Measurements from ENCODE around the gene LAMA4. TPM values are rescaled to one million over a fixed set of nuclear protein-coding genes. Genes with fewer than 3 reads are reported as not detected.

The LAMA4 gene
- total RNA-seq, 1 experiment from 2014 or later = 11.9 TPM

GRCh38 chr6:112144145-112144926 lies 110.0 kb downstream of the LAMA4 start:
- DNase-seq (ENCODE audit: low read depth, low spot score) (no peak), ATAC-seq (peak; percentile 48; the same call in 1 of the 2 replicates)
- Histone ChIP-seq H3K27me3 (ENCODE audit: control insufficient read depth, insufficient read depth, low read length) (no peaks in the 10 kb centered on the region), H3K36me3 (ENCODE audit: control insufficient read depth, insufficient read depth, low read length) (no peaks in the 10 kb centered on the region), H3K9me3 (ENCODE audit: control insufficient read depth, insufficient read depth, low read depth, low read length) (no peaks in the 10 kb centered on the region), H3K27ac (ENCODE audit: low read length) (no peak overlapping the region), H3K4me1 (ENCODE audit: control insufficient read depth, insufficient read depth, low read length) (no peaks in the 10 kb centered on the region), H3K4me3 (ENCODE audit: low read depth in 2 of 2, low read length in 2 of 2) (0 out of 4 replicates have a peak overlapping the region, but pooled peaks of 1 of the 2 experiments have one; percentile 11)
- TF ChIP-seq CTCF (IDR thresholded peaks at IDR 0.05) (no peak), SIN3A (IDR thresholded peaks at IDR 0.05; ENCODE audit: borderline replicate concordance, insufficient read depth, low read depth, low read length) (no peak), TCF7L2 (IDR thresholded peaks at IDR 0.05; ENCODE audit: low read depth, low read length) (no peak), POLR2AphosphoS5 (IDR thresholded peaks at IDR 0.05; ENCODE audit: low read depth, low read length) (no peak)
- TF ChIP-seq, protein P1, sequence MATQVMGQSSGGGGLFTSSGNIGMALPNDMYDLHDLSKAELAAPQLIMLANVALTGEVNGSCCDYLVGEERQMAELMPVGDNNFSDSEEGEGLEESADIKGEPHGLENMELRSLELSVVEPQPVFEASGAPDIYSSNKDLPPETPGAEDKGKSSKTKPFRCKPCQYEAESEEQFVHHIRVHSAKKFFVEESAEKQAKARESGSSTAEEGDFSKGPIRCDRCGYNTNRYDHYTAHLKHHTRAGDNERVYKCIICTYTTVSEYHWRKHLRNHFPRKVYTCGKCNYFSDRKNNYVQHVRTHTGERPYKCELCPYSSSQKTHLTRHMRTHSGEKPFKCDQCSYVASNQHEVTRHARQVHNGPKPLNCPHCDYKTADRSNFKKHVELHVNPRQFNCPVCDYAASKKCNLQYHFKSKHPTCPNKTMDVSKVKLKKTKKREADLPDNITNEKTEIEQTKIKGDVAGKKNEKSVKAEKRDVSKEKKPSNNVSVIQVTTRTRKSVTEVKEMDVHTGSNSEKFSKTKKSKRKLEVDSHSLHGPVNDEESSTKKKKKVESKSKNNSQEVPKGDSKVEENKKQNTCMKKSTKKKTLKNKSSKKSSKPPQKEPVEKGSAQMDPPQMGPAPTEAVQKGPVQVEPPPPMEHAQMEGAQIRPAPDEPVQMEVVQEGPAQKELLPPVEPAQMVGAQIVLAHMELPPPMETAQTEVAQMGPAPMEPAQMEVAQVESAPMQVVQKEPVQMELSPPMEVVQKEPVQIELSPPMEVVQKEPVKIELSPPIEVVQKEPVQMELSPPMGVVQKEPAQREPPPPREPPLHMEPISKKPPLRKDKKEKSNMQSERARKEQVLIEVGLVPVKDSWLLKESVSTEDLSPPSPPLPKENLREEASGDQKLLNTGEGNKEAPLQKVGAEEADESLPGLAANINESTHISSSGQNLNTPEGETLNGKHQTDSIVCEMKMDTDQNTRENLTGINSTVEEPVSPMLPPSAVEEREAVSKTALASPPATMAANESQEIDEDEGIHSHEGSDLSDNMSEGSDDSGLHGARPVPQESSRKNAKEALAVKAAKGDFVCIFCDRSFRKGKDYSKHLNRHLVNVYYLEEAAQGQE (IDR thresholded peaks at IDR 0.05; ENCODE audit: insufficient read depth in 1 of 2, low read depth in 2 of 2, low read length in 1 of 2) = no peak
- ChIA-PET CTCF (interaction anchor here (1.2 kb wide), 1 partner anchor 19 kb away, joined by 7 read pairs; no protein-coding TSS in a partner anchor), POLR2A (interaction anchor here (0.5 kb wide), 1 partner anchor 57 kb away, joined by 3 read pairs; the partner anchor contains the start of genes FAM229B and TUBE1)
- in situ Hi-C loops (cut with HindIII; ENCODE audit: low pct_unique_long_range_greater_than_20kb, low sequenced_read_pairs) (no loop called here), intact Hi-C loops (cut with micrococcal nuclease; ENCODE audit: unreplicated experiment) (no loop called here)
- BruUV-seq (replicated peaks) = no TSS peak

DNA sequence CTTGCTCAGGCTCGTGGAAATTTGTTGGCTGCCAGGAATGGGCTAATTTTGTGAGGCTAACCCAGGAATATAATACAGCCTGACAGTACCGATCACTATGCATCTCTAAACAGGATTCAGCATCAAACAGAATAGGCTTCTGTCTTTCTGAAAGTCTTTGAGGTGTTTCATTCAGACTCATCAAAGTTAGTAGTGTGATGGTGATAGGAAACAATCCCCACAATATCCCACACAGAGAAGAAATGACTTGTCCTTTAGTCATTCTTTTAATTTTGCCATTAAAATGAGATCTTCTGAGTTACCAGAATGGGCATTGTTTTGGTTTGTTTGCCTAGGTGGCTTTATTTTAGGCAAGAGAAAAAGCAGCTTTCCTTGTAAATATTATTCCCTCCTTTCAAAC lies 112.7 kb downstream of the LAMA4 start:
- H3K9me3 ChIP-seq (ENCODE audit: control insufficient read depth, insufficient read depth, low read depth, low read length) = no peaks in the 10 kb centered on the region
- BruUV-seq (replicated peaks) = no TSS peak
- H3K27ac ChIP-seq (ENCODE audit: low read length) = no peak overlapping the region
- no peaks in the 10 kb centered on the region for H3K36me3 ChIP-seq (ENCODE audit: control insufficient read depth, insufficient read depth, low read length)
- H3K4me3 ChIP-seq (ENCODE audit: low read depth in 2 of 2, low read length in 2 of 2) = no peak overlapping the region
- no peak for ATAC-seq
- ChIA-PET CTCF (no interaction called here), POLR2A (no interaction called here)
- H3K4me1 ChIP-seq (ENCODE audit: control insufficient read depth, insufficient read depth, low read length) = no peaks in the 10 kb centered on the region
- DNase-seq (ENCODE audit: low read depth, low spot score) = no peak
- no peak for TF ChIP-seq POLR2AphosphoS5 (IDR thresholded peaks at IDR 0.05; ENCODE audit: low read depth, low read length)
- TF ChIP-seq TCF7L2 (IDR thresholded peaks at IDR 0.05; ENCODE audit: low read depth, low read length) = no peak
- TF ChIP-seq, protein P1 (IDR thresholded peaks at IDR 0.05; ENCODE audit: insufficient read depth in 1 of 2, low read depth in 2 of 2, low read length in 1 of 2) = no peak
- no peak for TF ChIP-seq CTCF (IDR thresholded peaks at IDR 0.05)
- TF ChIP-seq SIN3A (IDR thresholded peaks at IDR 0.05; ENCODE audit: borderline replicate concordance, insufficient read depth, low read depth, low read length) = no peak
- intact Hi-C loops (cut with micrococcal nuclease; ENCODE audit: unreplicated experiment) (no loop called here), in situ Hi-C loops (cut with HindIII; ENCODE audit: low pct_unique_long_range_greater_than_20kb, low sequenced_read_pairs) (no loop called here)
- no peaks in the 10 kb centered on the region for H3K27me3 ChIP-seq (ENCODE audit: control insufficient read depth, insufficient read depth, low read length)

Data from Panc1 (cell line).